GM12878 (cell line): ENCODE data around the gene SLC17A7. TPM values are rescaled to one million over a fixed set of nuclear protein-coding genes. Genes with fewer than 3 reads are reported as not detected.
A peak's percentile ranks its signal among the peaks of the same experiment; 100 is the strongest.

Experiments used
- ATAC-seq: fragments of 200-7000 bp; cut with Tn5 transposase; 3 replicates; pipeline ENCODE4 v1.9.1; 2020; ENCODE audit warnings: mild to moderate bottlenecking, moderate library complexity
- BruUV-seq: library from RNA; stranded (reverse); fragments of 400-500 nt; replicated peaks from 2 replicates; lab custom pipeline; 2021; lab: Mats Ljungman, UMichigan
- CTCF ChIA-PET: fragments of 300-600 bp; sonication (Branson Sonifier 250); formaldehyde crosslinking; extraction: SDS; loops from one replicate; lab custom pipeline; 2021; ENCODE audit warnings: inconsistent platforms; lab: Yijun Ruan, JAX
- POLR2A ChIA-PET: fragments of 350-600 bp; formaldehyde crosslinking; extraction: SDS; loops from one replicate; lab custom pipeline; 2021; ENCODE audit warnings: inconsistent platforms; lab: Charles Lee
- RAD21 ChIA-PET: fragments of 300-600 bp; sonication (Branson Sonifier 250); formaldehyde crosslinking; loops from one replicate; lab custom pipeline; 2023; ENCODE audit warnings: antibody characterized with exemption; ENCODE audit not compliant: unreplicated experiment; lab: Charles Lee
- SMC1A ChIA-PET: fragments of 300-600 bp; sonication (Branson Sonifier 250); formaldehyde crosslinking; loops from one replicate; lab custom pipeline; 2023; ENCODE audit not compliant: unreplicated experiment, uncharacterized antibody; lab: Charles Lee
- DNase-seq: peaks from one replicate; pipeline ENCODE4 v3.0.0-alpha.2; 2011; ENCODE audit warnings: low read depth, low spot score
- FAIRE-seq: peaks from 3 replicates; lab custom pipeline; 2011; peaks lifted over from hg19 to GRCh38; lab: Jason Lieb, UNC
- H2AFZ ChIP-seq: 2 replicates; pipeline ENCODE4 v1.6.0; 2011; ENCODE audit warnings: low read depth, low read length, control low read depth; ENCODE audit not compliant: control insufficient read depth
- H3K27ac ChIP-seq: 2 replicates; pipeline ENCODE4 v1.5.1; 2011; ENCODE audit warnings: control low read depth; ENCODE audit not compliant: control insufficient read depth, insufficient read depth
- H3K27me3 ChIP-seq, 2 experiments: replicated peaks in 1 of 2; 2 replicates each; pipeline versions ENCODE4 v1.6.0 to v1.6.1; 2011; ENCODE audit warnings: low read length in 1 of 2; ENCODE audit not compliant: control insufficient read depth in 2 of 2, insufficient read depth in 2 of 2
- H3K36me3 ChIP-seq, 2 experiments: 2 replicates each; pipeline ENCODE4 v1.5.1; 2011; ENCODE audit warnings: low read length in 1 of 2; ENCODE audit not compliant: control insufficient read depth in 2 of 2, insufficient read depth in 2 of 2
- H3K4me1 ChIP-seq: 2 replicates; pipeline ENCODE4 v1.6.1; 2011; ENCODE audit warnings: mild to moderate bottlenecking, low read length, moderate library complexity, mixed read lengths; ENCODE audit not compliant: control insufficient read depth, insufficient read depth
- H3K4me2 ChIP-seq: 2 replicates; pipeline ENCODE4 v1.6.0; 2011; ENCODE audit warnings: control low read depth; ENCODE audit not compliant: control insufficient read depth, insufficient read depth
- H3K4me3 ChIP-seq: fragments of 200-600 bp; sonication (generic); 2 replicates; pipeline ENCODE4 v1.5.1; 2016
- H3K79me2 ChIP-seq: 2 replicates; pipeline ENCODE4 v1.6.0; 2011; ENCODE audit warnings: low read length; ENCODE audit not compliant: control insufficient read depth, insufficient read depth
- H3K9ac ChIP-seq: 2 replicates; pipeline ENCODE4 v1.8.0; 2011; ENCODE audit warnings: low read length, control low read depth, mixed read lengths; ENCODE audit not compliant: control insufficient read depth, insufficient read depth
- H3K9me3 ChIP-seq: replicated peaks from 3 replicates; pipeline ENCODE4 v1.5.1; 2011; ENCODE audit warnings: mild to moderate bottlenecking, low read length; ENCODE audit not compliant: control insufficient read depth, insufficient read depth
- H4K20me1 ChIP-seq: 2 replicates; pipeline ENCODE4 v1.6.0; 2011; ENCODE audit not compliant: control insufficient read depth, insufficient read depth
- ELK1 ChIP-seq: IDR thresholded peaks from 2 replicates; pipeline ENCODE4 v1.6.1; 2012; ENCODE audit warnings: low read depth, low read length, improper control_type of control experiment
- GABPA ChIP-seq: IDR thresholded peaks from 2 replicates; pipeline ENCODE4 v1.6.1; 2014; ENCODE audit warnings: antibody characterized with exemption, low read depth, mild to moderate bottlenecking, inconsistent platforms
- HCFC1 ChIP-seq: fragments of 150-350 bp; IDR thresholded peaks from 2 replicates; pipeline ENCODE4 v1.6.1; 2014; ENCODE audit warnings: low read length
- KLF5 ChIP-seq: fragments of 450-650 bp; IDR thresholded peaks from 2 replicates; pipeline ENCODE4 v1.6.1; 2014; ENCODE audit warnings: mild to moderate bottlenecking; ENCODE audit not compliant: partially characterized antibody
- MXI1 ChIP-seq: fragments of 150-350 bp; IDR thresholded peaks from 2 replicates; pipeline ENCODE4 v1.6.1; 2011; ENCODE audit warnings: low read depth, mild to moderate bottlenecking, inconsistent platforms, low read length, improper control_type of control experiment
- RELB ChIP-seq: fragments of 450-650 bp; IDR thresholded peaks from 2 replicates; pipeline ENCODE4 v1.6.1; 2017; ENCODE audit warnings: low read depth, mild to moderate bottlenecking, moderate library complexity
- STAT1 ChIP-seq: fragments of 450-650 bp; conservative IDR thresholded peaks from 2 replicates; pipeline ENCODE4 v1.6.1; 2014; ENCODE audit warnings: antibody characterized with exemption, mild to moderate bottlenecking
- ZBTB11 ChIP-seq: fragments of 450-650 bp; formaldehyde crosslinking; IDR thresholded peaks from 2 replicates; pipeline ENCODE4 v1.5.0; 2022; ENCODE audit warnings: mild to moderate bottlenecking, missing genetic modification characterization
- WGBS: methylation state at CpG from one replicate; pipeline ENCODE4 v1.1.6; 2016; ENCODE audit warnings: low lambda C conversion rate; ENCODE audit not compliant: insufficient replicate concordance, insufficient coverage; ENCODE audit errors: missing lambda C conversion rate; 5-methylcytosine and 5-hydroxymethylcytosine counted together
- in situ Hi-C: fragments of 300-500 bp; cut with MboI; formaldehyde crosslinking; loops from 9 replicates; pipeline ENCODE4 v1.14.3; 2018; ENCODE audit warnings: mixed read lengths
- intact Hi-C: fragments of 100-400 bp; cut with micrococcal nuclease; formaldehyde crosslinking; loops from one replicate; pipeline ENCODE4 v1.14.2; 2022; ENCODE audit not compliant: unreplicated experiment
- polyA plus RNA-seq, 11 experiments: library from polyadenylated mRNA; depleted of rRNA in 4 of 11; unstranded in 6 of 11; stranded (reverse) in 5 of 11; fragments of >200 nt; fragmentation: Nextera tagmentation in 4 of 11; fragmentation: Illumina TruSeq in 1 of 11; extraction: Ambion mirVana in 4 of 11; extraction: Trizol in 1 of 11; gene quantifications; 1 replicate in 1 of 11; 2 replicates in 10 of 11; pipeline versions ENCODE4 v1.2.1 to v1.2.3, GENCODE V29; 2011 to 2016; ENCODE audit warnings: inconsistent platforms in 2 of 11, missing spikeins in 2 of 11, low read depth in 1 of 11
- total RNA-seq, 4 experiments: library from RNA; depleted of rRNA in 3 of 4; stranded (reverse); fragments of >200 nt in 3 of 4; fragmentation: Illumina TruSeq in 1 of 4; extraction: Trizol in 1 of 4; gene quantifications; 2 replicates each; pipeline versions ENCODE4 v1.2.1 to v1.2.3, GENCODE V29; 2013 to 2021
- TF ChIP-seq, protein P1 (sequence below): fragments of 450-650 bp; IDR thresholded peaks from 2 replicates; pipeline ENCODE4 v1.6.1; 2017; ENCODE audit warnings: mild to moderate bottlenecking, moderate library complexity
- TF ChIP-seq, protein P2 (sequence below): IDR thresholded peaks from 2 replicates; pipeline ENCODE4 v1.6.1; 2011; ENCODE audit warnings: mild to moderate bottlenecking, low read depth, low read length, moderate library complexity; ENCODE audit not compliant: insufficient replicate concordance

Gene SLC17A7
- total and polyA plus RNA-seq, 10 of the 15 experiments (the other 5 are each of a cell fraction or from before 2014, with no cell fraction given), result 0.03 to 0.24 (median 0.06) TPM; not detected in 6

DNA sequence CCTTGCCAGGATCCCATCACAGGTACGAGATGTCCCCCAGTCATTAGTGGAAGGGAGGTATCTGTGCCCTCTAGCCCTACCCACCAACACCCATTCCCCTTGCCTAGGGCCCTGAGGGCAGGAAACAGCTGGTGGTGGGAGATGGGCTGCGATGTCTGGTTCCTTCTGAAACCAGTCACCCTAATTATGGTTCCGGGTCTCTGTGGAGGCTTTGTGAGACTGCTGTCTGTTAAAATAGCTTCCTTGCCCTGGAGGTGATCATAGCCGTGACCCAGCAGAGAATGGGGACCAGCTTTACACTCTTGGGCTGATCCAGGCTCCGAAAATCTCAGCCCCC is 17.2 kb upstream of the SLC17A7 start (continued):
- peak; percentile 36; the same call in 1 of the 2 replicates for TF ChIP-seq HCFC1
- TF ChIP-seq MXI1, result no peak
- TF ChIP-seq KLF5, result no peak
- TF ChIP-seq, protein P1, sequence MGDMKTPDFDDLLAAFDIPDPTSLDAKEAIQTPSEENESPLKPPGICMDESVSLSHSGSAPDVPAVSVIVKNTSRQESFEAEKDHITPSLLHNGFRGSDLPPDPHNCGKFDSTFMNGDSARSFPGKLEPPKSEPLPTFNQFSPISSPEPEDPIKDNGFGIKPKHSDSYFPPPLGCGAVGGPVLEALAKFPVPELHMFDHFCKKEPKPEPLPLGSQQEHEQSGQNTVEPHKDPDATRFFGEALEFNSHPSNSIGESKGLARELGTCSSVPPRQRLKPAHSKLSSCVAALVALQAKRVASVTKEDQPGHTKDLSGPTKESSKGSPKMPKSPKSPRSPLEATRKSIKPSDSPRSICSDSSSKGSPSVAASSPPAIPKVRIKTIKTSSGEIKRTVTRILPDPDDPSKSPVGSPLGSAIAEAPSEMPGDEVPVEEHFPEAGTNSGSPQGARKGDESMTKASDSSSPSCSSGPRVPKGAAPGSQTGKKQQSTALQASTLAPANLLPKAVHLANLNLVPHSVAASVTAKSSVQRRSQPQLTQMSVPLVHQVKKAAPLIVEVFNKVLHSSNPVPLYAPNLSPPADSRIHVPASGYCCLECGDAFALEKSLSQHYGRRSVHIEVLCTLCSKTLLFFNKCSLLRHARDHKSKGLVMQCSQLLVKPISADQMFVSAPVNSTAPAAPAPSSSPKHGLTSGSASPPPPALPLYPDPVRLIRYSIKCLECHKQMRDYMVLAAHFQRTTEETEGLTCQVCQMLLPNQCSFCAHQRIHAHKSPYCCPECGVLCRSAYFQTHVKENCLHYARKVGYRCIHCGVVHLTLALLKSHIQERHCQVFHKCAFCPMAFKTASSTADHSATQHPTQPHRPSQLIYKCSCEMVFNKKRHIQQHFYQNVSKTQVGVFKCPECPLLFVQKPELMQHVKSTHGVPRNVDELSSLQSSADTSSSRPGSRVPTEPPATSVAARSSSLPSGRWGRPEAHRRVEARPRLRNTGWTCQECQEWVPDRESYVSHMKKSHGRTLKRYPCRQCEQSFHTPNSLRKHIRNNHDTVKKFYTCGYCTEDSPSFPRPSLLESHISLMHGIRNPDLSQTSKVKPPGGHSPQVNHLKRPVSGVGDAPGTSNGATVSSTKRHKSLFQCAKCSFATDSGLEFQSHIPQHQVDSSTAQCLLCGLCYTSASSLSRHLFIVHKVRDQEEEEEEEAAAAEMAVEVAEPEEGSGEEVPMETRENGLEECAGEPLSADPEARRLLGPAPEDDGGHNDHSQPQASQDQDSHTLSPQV, result no peak

DNA sequence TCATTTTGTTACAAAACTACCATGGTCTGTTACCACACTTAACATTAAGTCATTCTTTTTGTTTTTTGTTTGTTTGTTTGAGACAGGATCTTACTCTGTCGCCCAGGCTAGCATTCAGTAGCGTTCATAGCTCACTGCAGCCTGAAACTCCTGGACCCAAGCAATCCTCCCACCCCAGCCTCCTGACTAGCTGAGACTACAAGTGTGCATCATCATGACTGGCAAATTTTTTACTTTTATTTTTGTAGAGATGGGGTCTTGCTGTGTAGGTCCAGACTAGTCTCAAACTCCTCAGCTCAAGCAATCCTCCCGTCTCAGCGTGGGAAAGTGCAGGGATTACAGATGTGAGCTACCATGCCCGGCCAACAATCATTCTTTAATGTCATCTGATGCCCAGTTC is 15.0 kb upstream of the SLC17A7 start:
- ChIA-PET POLR2A (interaction anchor here (0.8 to 6.1 kb wide), 2 partner anchors 14 to 38 kb away, joined by 5 to 44 read pairs; partner anchors contain the start of gene RPS11), SMC1A (interaction anchor here (9.0 kb wide), 1 partner anchor 13 kb away, joined by 53 read pairs; no protein-coding TSS in a partner anchor), RAD21 (interaction anchor here (1.0 to 9.0 kb wide), 2 partner anchors 15 to 184 kb away, joined by 3 to 90 read pairs; partner anchors contain the start of gene RRAS), CTCF (interaction anchor here (0.7 to 4.9 kb wide), 7 partner anchors 12 to 127 kb away, joined by 3 to 31 read pairs (median 3); partner anchors contain the start of gene FLT3LG)
- no peak for ATAC-seq
- Histone ChIP-seq H3K79me2 (peaks cover 19% of the 10 kb centered on the region), H3K27ac (no peak overlapping the region), H3K36me3 (peaks cover 0 to 5% of the 10 kb centered on the region in 2 experiments), H3K4me1 (peaks cover 25% of the 10 kb centered on the region), H4K20me1 (no peaks in the 10 kb centered on the region), H2AFZ (no peak overlapping the region), H3K27me3 (no peaks in the 10 kb centered on the region), H3K9ac (no peak overlapping the region), H3K4me3 (no peak overlapping the region), H3K9me3 (no peaks in the 10 kb centered on the region), H3K4me2 (no peak overlapping the region)
- BruUV-seq, result no TSS peak
- in situ Hi-C loops (no loop called here), intact Hi-C loops (no loop called here)
- no peak for DNase-seq
- no peak for FAIRE-seq
- over 99% methylated on average over 5 of the region's 5 CpGs for WGBS
- TF ChIP-seq RELB (no peak), ELK1 (no peak), STAT1 (no peak), GABPA (no peak), ZBTB11 (no peak)
- TF ChIP-seq, protein P2, sequence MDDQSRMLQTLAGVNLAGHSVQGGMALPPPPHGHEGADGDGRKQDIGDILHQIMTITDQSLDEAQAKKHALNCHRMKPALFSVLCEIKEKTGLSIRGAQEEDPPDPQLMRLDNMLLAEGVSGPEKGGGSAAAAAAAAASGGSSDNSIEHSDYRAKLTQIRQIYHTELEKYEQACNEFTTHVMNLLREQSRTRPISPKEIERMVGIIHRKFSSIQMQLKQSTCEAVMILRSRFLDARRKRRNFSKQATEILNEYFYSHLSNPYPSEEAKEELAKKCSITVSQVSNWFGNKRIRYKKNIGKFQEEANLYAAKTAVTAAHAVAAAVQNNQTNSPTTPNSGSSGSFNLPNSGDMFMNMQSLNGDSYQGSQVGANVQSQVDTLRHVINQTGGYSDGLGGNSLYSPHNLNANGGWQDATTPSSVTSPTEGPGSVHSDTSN, result no peak
